Osteocyte (in vitro differentiated cells): ENCODE results near the gene ARHGEF7. TPM values are rescaled to one million over a fixed set of nuclear protein-coding genes. Genes with fewer than 3 reads are reported as not detected.

Experiments
- DNase-seq: peaks from one replicate; pipeline ENCODE4 v3.0.0; 2021; ENCODE audit warnings: mixed read lengths; ENCODE audit not compliant: unreplicated experiment; ENCODE audit errors: extremely low spot score
- H3K27ac Mint-ChIP-seq: one replicate; pipeline ENCODE4 v1.8.0; 2021; ENCODE audit warnings: mild to moderate bottlenecking, mixed read lengths; ENCODE audit not compliant: unreplicated experiment
- H3K27me3 Mint-ChIP-seq: one replicate; pipeline ENCODE4 v1.8.0; 2021; ENCODE audit warnings: mixed read lengths; ENCODE audit not compliant: unreplicated experiment
- H3K36me3 Mint-ChIP-seq: one replicate; pipeline ENCODE4 v1.8.0; 2021; ENCODE audit warnings: mixed read lengths; ENCODE audit not compliant: unreplicated experiment
- H3K4me1 Mint-ChIP-seq: one replicate; pipeline ENCODE4 v1.8.0; 2021; ENCODE audit warnings: mixed read lengths; ENCODE audit not compliant: unreplicated experiment
- H3K4me3 Mint-ChIP-seq: one replicate; pipeline ENCODE4 v1.8.0; 2021; ENCODE audit warnings: mild to moderate bottlenecking, moderate library complexity, mixed read lengths; ENCODE audit not compliant: unreplicated experiment
- H3K9me3 Mint-ChIP-seq: one replicate; pipeline ENCODE4 v1.8.0; 2021; ENCODE audit warnings: mixed read lengths; ENCODE audit not compliant: unreplicated experiment
- CTCF ChIP-seq: fragments of 200-600 bp; sonication (generic); IDR thresholded peaks from 2 replicates; pipeline ENCODE4 v1.5.0; 2021; ENCODE audit warnings: antibody characterized with exemption, mild to moderate bottlenecking, moderate library complexity
- total RNA-seq: library from RNA; stranded (reverse); gene quantifications from 2 replicates; pipeline ENCODE4 v1.2.1, GENCODE V29; 2021

ARHGEF7 gene
- total RNA-seq, 1 donor from 2014 or later = 125 TPM

DNA sequence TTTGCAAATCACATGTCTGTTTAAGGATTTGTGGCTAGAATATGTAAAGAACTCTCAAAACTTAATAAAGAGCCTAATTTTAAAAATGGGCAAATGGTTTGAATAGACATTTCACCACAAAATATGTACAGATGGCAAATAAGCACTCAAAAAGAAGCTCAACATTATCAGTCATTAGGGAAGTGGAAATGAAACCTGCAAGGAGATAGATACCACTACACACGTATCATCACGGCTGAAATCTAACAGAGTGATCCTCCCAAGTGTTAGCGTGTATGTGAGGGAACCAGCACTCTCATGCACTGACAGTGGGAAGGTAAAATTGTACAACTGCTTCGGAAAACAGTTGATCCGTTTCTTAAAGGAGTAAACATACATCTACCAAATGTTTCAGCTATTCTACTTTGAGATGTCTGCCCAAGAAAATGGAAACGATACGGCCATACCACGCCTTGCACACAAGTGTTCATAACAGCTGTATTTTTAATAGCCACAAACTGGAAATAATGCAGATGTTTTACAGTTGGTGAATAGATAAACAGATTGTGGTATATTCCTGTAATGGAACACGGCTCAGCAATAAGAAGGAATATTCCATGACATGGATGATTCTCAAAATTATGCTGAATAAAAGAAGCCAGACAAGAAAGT lies 14.5 kb downstream of the ARHGEF7 start:
- no peak overlapping the region for H3K4me3 Mint-ChIP-seq
- no peak for TF ChIP-seq CTCF

DNA sequence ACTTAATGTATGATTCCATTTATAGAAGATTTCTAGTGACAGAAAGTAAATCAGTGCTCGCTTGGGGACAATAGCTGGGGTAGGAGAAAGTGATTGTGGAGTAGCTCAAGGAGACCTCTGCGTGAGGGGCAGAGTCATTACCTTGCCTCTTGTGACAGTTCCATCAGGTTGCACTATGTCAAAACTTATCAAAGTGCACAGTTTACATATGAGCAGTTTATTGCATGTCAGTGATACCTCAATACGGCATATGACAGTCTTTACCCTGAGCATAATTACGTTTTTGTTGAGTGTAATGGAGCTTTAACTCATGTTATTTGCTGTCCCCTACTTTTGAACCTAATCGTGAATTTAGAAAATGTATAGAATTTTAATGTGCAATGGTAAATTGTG lies 15.0 kb downstream of the ARHGEF7 start:
- Mint-ChIP-seq H3K27me3 (no peaks in the 10 kb centered on the region), H3K4me3 (no peak overlapping the region), H3K36me3 (peaks cover 6% of the 10 kb centered on the region), H3K4me1 (peaks cover 16% of the 10 kb centered on the region), H3K27ac (no peak overlapping the region), H3K9me3 (no peaks in the 10 kb centered on the region)
- DNase-seq = no peak
- TF ChIP-seq CTCF = no peak

More for the DNA sequence above, 14.5 kb downstream of the ARHGEF7 start:
- H3K9me3 Mint-ChIP-seq = no peaks in the 10 kb centered on the region
- DNase-seq = no peak
- H3K27me3 Mint-ChIP-seq = no peaks in the 10 kb centered on the region
- H3K27ac Mint-ChIP-seq = no peak overlapping the region
- H3K36me3 Mint-ChIP-seq = peaks cover 8% of the 10 kb centered on the region
- peaks cover 18% of the 10 kb centered on the region for H3K4me1 Mint-ChIP-seq

DNA sequence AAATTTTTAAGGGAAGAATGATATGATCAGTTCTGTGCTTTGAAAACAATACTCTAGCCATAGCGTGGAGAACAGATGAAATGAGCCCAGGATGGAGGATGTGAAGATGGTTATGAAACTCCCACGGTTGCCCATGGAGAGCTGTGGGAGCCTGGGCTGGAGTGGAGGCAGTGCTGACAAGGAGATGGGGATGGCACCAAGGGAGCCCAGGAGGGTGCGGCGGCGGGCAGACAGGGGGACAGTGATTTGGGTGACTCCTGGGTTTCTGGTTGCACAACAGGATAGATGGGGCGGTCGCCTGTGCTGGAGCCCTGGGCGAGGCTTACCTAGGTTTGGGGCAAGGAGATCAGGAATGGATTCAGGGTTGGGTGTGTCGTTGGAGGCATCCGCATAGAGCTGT lies 15.9 kb downstream of the ARHGEF7 start:
- Mint-ChIP-seq H3K4me3 (no peak overlapping the region), H3K4me1 (peaks cover 10% of the 10 kb centered on the region), H3K36me3 (peaks cover 5% of the 10 kb centered on the region), H3K27me3 (no peaks in the 10 kb centered on the region), H3K9me3 (no peaks in the 10 kb centered on the region), H3K27ac (no peak overlapping the region)
- DNase-seq = no peak
- TF ChIP-seq CTCF = no peak

DNA sequence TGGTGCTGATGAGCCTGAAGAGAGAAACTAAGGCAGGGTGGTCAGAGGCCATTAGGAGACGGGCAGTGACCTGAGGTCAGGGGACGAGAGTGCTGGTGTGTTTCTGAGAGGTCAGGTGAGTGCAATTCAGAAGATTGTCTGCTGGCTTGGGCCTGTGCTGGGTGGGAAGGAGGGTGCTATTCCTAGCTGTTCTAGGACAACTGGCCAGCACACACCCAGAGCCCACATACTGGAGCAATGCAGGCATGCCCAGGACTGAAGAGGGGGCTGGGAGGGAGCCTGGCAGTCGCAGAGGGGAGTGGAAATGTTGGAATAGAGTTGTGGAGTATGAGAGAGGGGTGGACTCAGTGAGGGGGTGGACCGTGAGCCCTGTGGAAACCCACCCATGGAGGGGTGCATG lies 16.5 kb downstream of the ARHGEF7 start:
- DNase-seq = no peak
- peaks cover 8% of the 10 kb centered on the region for H3K4me1 Mint-ChIP-seq
- H3K27ac Mint-ChIP-seq = peak overlapping the region; percentile 69
- no peaks in the 10 kb centered on the region for H3K27me3 Mint-ChIP-seq
- H3K9me3 Mint-ChIP-seq = no peaks in the 10 kb centered on the region
- TF ChIP-seq CTCF = no peak
- H3K36me3 Mint-ChIP-seq = peaks cover 5% of the 10 kb centered on the region
- H3K4me3 Mint-ChIP-seq = no peak overlapping the region

DNA sequence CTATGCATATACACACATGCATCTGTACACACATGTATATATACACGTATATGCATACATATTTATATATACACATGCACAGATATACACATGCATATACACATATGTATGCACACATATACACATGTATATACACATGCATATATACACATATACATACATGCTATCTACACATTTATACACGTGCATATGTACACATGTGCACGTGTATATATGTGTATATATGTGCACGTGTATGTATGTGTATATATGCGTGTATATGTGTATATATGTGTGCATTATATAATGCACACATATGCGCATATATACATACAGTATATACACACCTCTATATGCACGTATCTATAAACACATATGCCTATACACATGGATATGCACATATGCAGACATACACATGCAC lies 17.8 kb downstream of the ARHGEF7 start:
- H3K9me3 Mint-ChIP-seq = no peaks in the 10 kb centered on the region
- no peaks in the 10 kb centered on the region for H3K27me3 Mint-ChIP-seq

More for the DNA sequence above, 17.8 kb downstream of the ARHGEF7 start:
- no peak overlapping the region for H3K27ac Mint-ChIP-seq
- TF ChIP-seq CTCF = no peak
- no peak for DNase-seq
- peaks cover 6% of the 10 kb centered on the region for H3K36me3 Mint-ChIP-seq
- peaks cover 6% of the 10 kb centered on the region for H3K4me1 Mint-ChIP-seq
- H3K4me3 Mint-ChIP-seq = no peak overlapping the region
